GM23338 (cell line): ENCODE data around the gene CMBL. TPM values are rescaled to one million over a fixed set of nuclear protein-coding genes. Genes with fewer than 3 reads are reported as not detected.

ENCODE experiments used
- ATAC-seq: fragments of 200-7000 bp; cut with Tn5 transposase; 3 replicates; pipeline ENCODE4 v1.9.1; 2020
- DNase-seq: peaks from one replicate; pipeline ENCODE4 v3.0.0-alpha.2; 2015; ENCODE audit warnings: low spot score
- H2AFZ ChIP-seq: fragments of 200-600 bp; sonication (generic); 2 replicates; pipeline ENCODE4 v1.8.0; 2016; ENCODE audit warnings: antibody characterized with exemption, mild to moderate bottlenecking, moderate library complexity
- H3F3A ChIP-seq: fragments of 200-600 bp; sonication (generic); replicated peaks from 2 replicates; pipeline ENCODE4 v1.8.0; 2017; ENCODE audit warnings: antibody characterized with exemption, mixed run types, low read depth
- H3K27ac ChIP-seq: fragments of 200-600 bp; sonication (generic); 2 replicates; pipeline ENCODE4 v1.6.1; 2016; ENCODE audit warnings: low read depth
- H3K27me3 ChIP-seq: fragments of 200-600 bp; sonication (generic); 2 replicates; pipeline ENCODE4 v1.8.0; 2016; ENCODE audit warnings: mild to moderate bottlenecking, mixed run types, moderate library complexity; ENCODE audit not compliant: insufficient read depth
- H3K36me3 ChIP-seq: fragments of 200-600 bp; sonication (generic); 2 replicates; pipeline ENCODE4 v1.8.0; 2016; ENCODE audit warnings: mild to moderate bottlenecking; ENCODE audit not compliant: insufficient read depth
- H3K4me1 ChIP-seq: fragments of 200-600 bp; sonication (generic); 2 replicates; pipeline ENCODE4 v1.8.0; 2016; ENCODE audit warnings: mild to moderate bottlenecking, moderate library complexity; ENCODE audit not compliant: insufficient read depth
- H3K4me2 ChIP-seq: fragments of 200-600 bp; sonication (generic); 2 replicates; pipeline ENCODE4 v1.7.1; 2017; ENCODE audit warnings: mixed run types
- H3K4me3 ChIP-seq: fragments of 200-600 bp; sonication (generic); 2 replicates; pipeline ENCODE4 v1.6.1; 2016; ENCODE audit warnings: mixed run types
- H3K79me2 ChIP-seq: fragments of 200-600 bp; sonication (generic); replicated peaks from 2 replicates; pipeline ENCODE4 v1.8.0; 2017; ENCODE audit warnings: mild to moderate bottlenecking; ENCODE audit not compliant: insufficient read depth
- H3K9me2 ChIP-seq: fragments of 200-600 bp; sonication (generic); 2 replicates; pipeline ENCODE4 v1.8.0; 2017; ENCODE audit not compliant: insufficient read depth
- H4K20me1 ChIP-seq: fragments of 200-600 bp; sonication (generic); replicated peaks from 2 replicates; pipeline ENCODE4 v1.8.0; 2017; ENCODE audit warnings: mild to moderate bottlenecking; ENCODE audit not compliant: insufficient read depth
- H3K27ac Mint-ChIP-seq: 2 replicates; pipeline ENCODE4 v1.8.0; 2020; ENCODE audit warnings: inconsistent platforms, mild to moderate bottlenecking, moderate library complexity, mixed read lengths
- H3K27me3 Mint-ChIP-seq: 3 replicates; pipeline ENCODE4 v1.8.0; 2022; ENCODE audit warnings: low read depth, mild to moderate bottlenecking, moderate library complexity, mixed read lengths, inconsistent platforms; ENCODE audit not compliant: insufficient read depth, poor library complexity
- H3K36me3 Mint-ChIP-seq: 3 replicates; pipeline ENCODE4 v1.8.0; 2021; ENCODE audit warnings: low read depth, mild to moderate bottlenecking, inconsistent platforms, moderate library complexity, mixed read lengths
- H3K4me1 Mint-ChIP-seq: 3 replicates; pipeline ENCODE4 v1.8.0; 2020; ENCODE audit warnings: mild to moderate bottlenecking, inconsistent platforms, mixed read lengths
- H3K4me3 Mint-ChIP-seq: 3 replicates; pipeline ENCODE4 v1.8.0; 2021; ENCODE audit warnings: moderate library complexity, mild to moderate bottlenecking, inconsistent platforms, mixed read lengths
- H3K9me3 Mint-ChIP-seq: 3 replicates; pipeline ENCODE4 v1.8.0; 2020; ENCODE audit warnings: moderate library complexity, mild to moderate bottlenecking, inconsistent platforms, mixed read lengths
- JUNB ChIP-seq: IDR thresholded peaks from one replicate; pipeline ENCODE4 v1.6.1; 2016; ENCODE audit warnings: antibody characterized with exemption; ENCODE audit not compliant: unreplicated experiment
- NANOG ChIP-seq: IDR thresholded peaks from 2 replicates; pipeline ENCODE4 v1.6.1; 2016; ENCODE audit warnings: antibody characterized with exemption, borderline replicate concordance
- POLR2AphosphoS5 ChIP-seq: IDR thresholded peaks from 2 replicates; pipeline ENCODE4 v1.6.1; 2016; ENCODE audit warnings: antibody characterized with exemption, low read depth
- polyA plus RNA-seq: library from polyadenylated mRNA; unstranded; fragments of >200 nt; fragmentation: Nextera tagmentation; extraction: Ambion mirVana; gene quantifications from 2 replicates; pipeline ENCODE4 v1.2.1, GENCODE V29; 2016
- total RNA-seq: library from RNA; depleted of rRNA; stranded (reverse); fragments of >200 nt; shearing (Covaris generic); gene quantifications from 2 replicates; pipeline ENCODE4 v1.2.3, GENCODE V29; 2014
- TF ChIP-seq, protein P1 (sequence below), 2 experiments: fragments of 200-600 bp in 1 of 2; sonication (generic) in 1 of 2; conservative IDR thresholded peaks; 2 replicates each; pipeline versions ENCODE4 v1.5.1 to v1.6.1; 2016 to 2017; ENCODE audit warnings: antibody characterized with exemption in 2 of 2, low read depth in 2 of 2, mild to moderate bottlenecking in 2 of 2, moderate library complexity in 1 of 2
- TF ChIP-seq, protein P2 (sequence below): IDR thresholded peaks from 2 replicates; pipeline ENCODE4 v1.6.1; 2016; ENCODE audit warnings: antibody characterized with exemption
- TF ChIP-seq, protein P3 (sequence below): IDR thresholded peaks from one replicate; pipeline ENCODE4 v1.6.1; 2018; ENCODE audit warnings: antibody characterized with exemption; ENCODE audit not compliant: unreplicated experiment

The CMBL gene
- total and polyA plus RNA-seq, 2 experiments from 2014 or later: 13.2 to 24.1 TPM

DNA sequence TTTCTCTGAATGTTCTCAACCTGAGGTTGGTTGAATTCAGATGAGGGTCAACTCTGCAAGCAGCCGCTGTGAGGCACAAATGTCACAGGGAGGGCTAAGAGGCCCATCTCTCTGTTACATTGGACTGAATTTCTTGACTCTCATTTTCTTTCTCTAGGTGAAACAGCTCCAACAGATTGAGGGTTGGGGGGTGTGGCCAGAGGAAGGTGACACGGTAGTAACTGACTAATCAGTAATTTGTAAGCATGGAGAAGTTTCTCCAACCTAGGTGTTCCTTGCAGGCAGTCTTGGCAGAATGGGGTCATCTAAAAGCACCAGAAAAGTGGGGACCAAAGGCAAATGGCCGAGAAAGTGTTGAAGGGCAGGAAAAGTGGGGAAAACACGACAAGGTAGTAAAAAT lies 40.9 kb downstream of the CMBL start:
- H3K27me3 ChIP-seq: no peaks in the 10 kb centered on the region
- peaks cover 17% of the 10 kb centered on the region for H3K4me1 Mint-ChIP-seq

More for the DNA sequence above, 40.9 kb downstream of the CMBL start:
- Histone ChIP-seq H3K36me3 (peaks cover 37% of the 10 kb centered on the region), H3K4me1 (peaks cover 6% of the 10 kb centered on the region; the same call in 1 of the 2 replicates), H3K79me2 (no peaks in the 10 kb centered on the region), H3K27ac (peak overlapping the region; percentile 85), H3K4me2 (no peak overlapping the region), H3K9me2 (no peaks in the 10 kb centered on the region), H2AFZ (no peak overlapping the region), H4K20me1 (peaks cover 24% of the 10 kb centered on the region), H3F3A (peaks cover 42% of the 10 kb centered on the region), H3K4me3 (no peak overlapping the region)
- H3K9me3 Mint-ChIP-seq: no peaks in the 10 kb centered on the region
- peaks cover 43% of the 10 kb centered on the region for H3K36me3 Mint-ChIP-seq
- peaks cover 9% of the 10 kb centered on the region for H3K27me3 Mint-ChIP-seq
- H3K4me3 Mint-ChIP-seq: no peak overlapping the region
- TF ChIP-seq, protein P1, sequence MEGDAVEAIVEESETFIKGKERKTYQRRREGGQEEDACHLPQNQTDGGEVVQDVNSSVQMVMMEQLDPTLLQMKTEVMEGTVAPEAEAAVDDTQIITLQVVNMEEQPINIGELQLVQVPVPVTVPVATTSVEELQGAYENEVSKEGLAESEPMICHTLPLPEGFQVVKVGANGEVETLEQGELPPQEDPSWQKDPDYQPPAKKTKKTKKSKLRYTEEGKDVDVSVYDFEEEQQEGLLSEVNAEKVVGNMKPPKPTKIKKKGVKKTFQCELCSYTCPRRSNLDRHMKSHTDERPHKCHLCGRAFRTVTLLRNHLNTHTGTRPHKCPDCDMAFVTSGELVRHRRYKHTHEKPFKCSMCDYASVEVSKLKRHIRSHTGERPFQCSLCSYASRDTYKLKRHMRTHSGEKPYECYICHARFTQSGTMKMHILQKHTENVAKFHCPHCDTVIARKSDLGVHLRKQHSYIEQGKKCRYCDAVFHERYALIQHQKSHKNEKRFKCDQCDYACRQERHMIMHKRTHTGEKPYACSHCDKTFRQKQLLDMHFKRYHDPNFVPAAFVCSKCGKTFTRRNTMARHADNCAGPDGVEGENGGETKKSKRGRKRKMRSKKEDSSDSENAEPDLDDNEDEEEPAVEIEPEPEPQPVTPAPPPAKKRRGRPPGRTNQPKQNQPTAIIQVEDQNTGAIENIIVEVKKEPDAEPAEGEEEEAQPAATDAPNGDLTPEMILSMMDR (conservative IDR thresholded peaks at IDR 0.05; ENCODE audit: low read depth in 2 of 2): 0 out of 4 replicates have a peak, but pooled peaks of 1 of the 2 experiments have one; percentile 7
- TF ChIP-seq NANOG (no peak), JUNB (no peak), POLR2AphosphoS5 (no peak)
- TF ChIP-seq, protein P2, sequence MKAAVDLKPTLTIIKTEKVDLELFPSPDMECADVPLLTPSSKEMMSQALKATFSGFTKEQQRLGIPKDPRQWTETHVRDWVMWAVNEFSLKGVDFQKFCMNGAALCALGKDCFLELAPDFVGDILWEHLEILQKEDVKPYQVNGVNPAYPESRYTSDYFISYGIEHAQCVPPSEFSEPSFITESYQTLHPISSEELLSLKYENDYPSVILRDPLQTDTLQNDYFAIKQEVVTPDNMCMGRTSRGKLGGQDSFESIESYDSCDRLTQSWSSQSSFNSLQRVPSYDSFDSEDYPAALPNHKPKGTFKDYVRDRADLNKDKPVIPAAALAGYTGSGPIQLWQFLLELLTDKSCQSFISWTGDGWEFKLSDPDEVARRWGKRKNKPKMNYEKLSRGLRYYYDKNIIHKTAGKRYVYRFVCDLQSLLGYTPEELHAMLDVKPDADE: no peak
- TF ChIP-seq, protein P3, sequence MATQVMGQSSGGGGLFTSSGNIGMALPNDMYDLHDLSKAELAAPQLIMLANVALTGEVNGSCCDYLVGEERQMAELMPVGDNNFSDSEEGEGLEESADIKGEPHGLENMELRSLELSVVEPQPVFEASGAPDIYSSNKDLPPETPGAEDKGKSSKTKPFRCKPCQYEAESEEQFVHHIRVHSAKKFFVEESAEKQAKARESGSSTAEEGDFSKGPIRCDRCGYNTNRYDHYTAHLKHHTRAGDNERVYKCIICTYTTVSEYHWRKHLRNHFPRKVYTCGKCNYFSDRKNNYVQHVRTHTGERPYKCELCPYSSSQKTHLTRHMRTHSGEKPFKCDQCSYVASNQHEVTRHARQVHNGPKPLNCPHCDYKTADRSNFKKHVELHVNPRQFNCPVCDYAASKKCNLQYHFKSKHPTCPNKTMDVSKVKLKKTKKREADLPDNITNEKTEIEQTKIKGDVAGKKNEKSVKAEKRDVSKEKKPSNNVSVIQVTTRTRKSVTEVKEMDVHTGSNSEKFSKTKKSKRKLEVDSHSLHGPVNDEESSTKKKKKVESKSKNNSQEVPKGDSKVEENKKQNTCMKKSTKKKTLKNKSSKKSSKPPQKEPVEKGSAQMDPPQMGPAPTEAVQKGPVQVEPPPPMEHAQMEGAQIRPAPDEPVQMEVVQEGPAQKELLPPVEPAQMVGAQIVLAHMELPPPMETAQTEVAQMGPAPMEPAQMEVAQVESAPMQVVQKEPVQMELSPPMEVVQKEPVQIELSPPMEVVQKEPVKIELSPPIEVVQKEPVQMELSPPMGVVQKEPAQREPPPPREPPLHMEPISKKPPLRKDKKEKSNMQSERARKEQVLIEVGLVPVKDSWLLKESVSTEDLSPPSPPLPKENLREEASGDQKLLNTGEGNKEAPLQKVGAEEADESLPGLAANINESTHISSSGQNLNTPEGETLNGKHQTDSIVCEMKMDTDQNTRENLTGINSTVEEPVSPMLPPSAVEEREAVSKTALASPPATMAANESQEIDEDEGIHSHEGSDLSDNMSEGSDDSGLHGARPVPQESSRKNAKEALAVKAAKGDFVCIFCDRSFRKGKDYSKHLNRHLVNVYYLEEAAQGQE: no peak
- ATAC-seq (peak; percentile 11; the same call in 2 of the 3 replicates), DNase-seq (no peak)
- H3K27ac Mint-ChIP-seq: peak overlapping the region; percentile 60
